Measurements from ENCODE around the gene LRRC53. TPM values are rescaled to one million over a fixed set of nuclear protein-coding genes. Genes with fewer than 3 reads are reported as not detected.

Gene LRRC53
- not detected in 2 replicates for total RNA-seq

GRCh38 chr1:74512170-74512915 is at the start of gene LRRC53:
LRRC53 (minus strand) TSS chr1:74512611; CDS start chr1:74483349, 29,262 bp downstream.

Other genes with a start within 250 kb of the LRRC53 start
- not detected in 2 replicates for gene ERICH3, start 161.2 kb upstream of the LRRC53 start, total RNA-seq
- 61.5 and 67.7 TPM in 2 replicates for gene CRYZ, start 220.4 kb upstream of the LRRC53 start, total RNA-seq
- gene TYW3, start 220.5 kb upstream of the LRRC53 start, total RNA-seq = 13.4 and 13.6 TPM in 2 replicates

Data from hair follicular keratinocyte (primary cell).